DOHH2 (cell line): ENCODE results near the gene C16orf96.

Experiments used
- EZH2phosphoT487 ChIP-seq: fragments of 200-600 bp; sonication (generic); IDR thresholded peaks from 2 replicates; pipeline ENCODE4 v1.6.1; 2017; ENCODE audit warnings: borderline replicate concordance, mild to moderate bottlenecking, antibody characterized with exemption, low read length, moderate library complexity, mixed read lengths
- TF ChIP-seq, protein P1 (sequence below): fragments of 200-600 bp; sonication (generic); IDR thresholded peaks from one replicate; pipeline ENCODE4 v1.5.1; 2014; ENCODE audit warnings: antibody characterized with exemption, mild to moderate bottlenecking, low read depth, low read length; ENCODE audit not compliant: poor library complexity, severe bottlenecking

DNA sequence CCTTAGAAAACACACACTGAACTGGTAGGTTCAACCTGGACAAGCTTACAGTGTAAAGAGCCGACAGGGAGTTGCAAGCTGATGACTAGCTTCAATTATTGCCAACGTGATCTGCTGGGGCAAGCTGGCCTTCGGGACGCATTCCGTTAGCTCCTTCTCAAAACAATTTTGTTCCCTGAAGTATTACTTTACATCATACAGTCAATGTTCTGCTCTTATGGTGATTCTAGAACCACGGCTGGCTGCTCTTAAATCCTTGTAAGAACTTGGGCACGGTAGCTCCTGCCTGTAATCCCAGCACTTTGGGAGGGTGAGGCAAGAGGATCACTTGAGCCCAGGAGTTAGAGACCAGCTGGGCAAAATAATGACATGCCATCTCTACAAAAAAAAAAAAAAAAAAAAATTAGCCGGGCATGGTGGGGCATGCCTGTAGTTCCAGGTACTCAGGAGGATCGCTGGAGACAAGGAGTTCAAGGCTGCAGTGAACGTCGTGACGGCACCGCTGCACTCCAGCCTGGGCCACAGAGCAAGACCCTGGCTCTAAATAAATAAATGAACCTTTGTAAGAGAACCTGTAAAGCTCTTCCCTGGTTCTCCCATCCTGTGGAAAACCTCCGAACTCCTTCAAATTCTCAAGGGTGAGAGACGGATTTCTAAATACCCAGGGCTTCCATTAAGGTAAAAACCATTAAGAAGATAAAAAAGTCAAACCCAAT is 19.6 kb upstream of the C16orf96 start:
- TF ChIP-seq, protein P1, sequence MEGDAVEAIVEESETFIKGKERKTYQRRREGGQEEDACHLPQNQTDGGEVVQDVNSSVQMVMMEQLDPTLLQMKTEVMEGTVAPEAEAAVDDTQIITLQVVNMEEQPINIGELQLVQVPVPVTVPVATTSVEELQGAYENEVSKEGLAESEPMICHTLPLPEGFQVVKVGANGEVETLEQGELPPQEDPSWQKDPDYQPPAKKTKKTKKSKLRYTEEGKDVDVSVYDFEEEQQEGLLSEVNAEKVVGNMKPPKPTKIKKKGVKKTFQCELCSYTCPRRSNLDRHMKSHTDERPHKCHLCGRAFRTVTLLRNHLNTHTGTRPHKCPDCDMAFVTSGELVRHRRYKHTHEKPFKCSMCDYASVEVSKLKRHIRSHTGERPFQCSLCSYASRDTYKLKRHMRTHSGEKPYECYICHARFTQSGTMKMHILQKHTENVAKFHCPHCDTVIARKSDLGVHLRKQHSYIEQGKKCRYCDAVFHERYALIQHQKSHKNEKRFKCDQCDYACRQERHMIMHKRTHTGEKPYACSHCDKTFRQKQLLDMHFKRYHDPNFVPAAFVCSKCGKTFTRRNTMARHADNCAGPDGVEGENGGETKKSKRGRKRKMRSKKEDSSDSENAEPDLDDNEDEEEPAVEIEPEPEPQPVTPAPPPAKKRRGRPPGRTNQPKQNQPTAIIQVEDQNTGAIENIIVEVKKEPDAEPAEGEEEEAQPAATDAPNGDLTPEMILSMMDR = no peak
- TF ChIP-seq EZH2phosphoT487 = no peak
